Globus pallidus (tissue), 1 donor: ENCODE measurements around the gene RPP40.
"Not testable (repeated sequence)": the region's sequence is repeated elsewhere in the genome, so short reads cannot be mapped to it uniquely, and the experiment has no call there.

ENCODE experiments used
- DNase-seq: peaks from one replicate; pipeline ENCODE4 v3.0.0-alpha.2; 2015; ENCODE audit warnings: low spot score

The RPP40 gene

DNA sequence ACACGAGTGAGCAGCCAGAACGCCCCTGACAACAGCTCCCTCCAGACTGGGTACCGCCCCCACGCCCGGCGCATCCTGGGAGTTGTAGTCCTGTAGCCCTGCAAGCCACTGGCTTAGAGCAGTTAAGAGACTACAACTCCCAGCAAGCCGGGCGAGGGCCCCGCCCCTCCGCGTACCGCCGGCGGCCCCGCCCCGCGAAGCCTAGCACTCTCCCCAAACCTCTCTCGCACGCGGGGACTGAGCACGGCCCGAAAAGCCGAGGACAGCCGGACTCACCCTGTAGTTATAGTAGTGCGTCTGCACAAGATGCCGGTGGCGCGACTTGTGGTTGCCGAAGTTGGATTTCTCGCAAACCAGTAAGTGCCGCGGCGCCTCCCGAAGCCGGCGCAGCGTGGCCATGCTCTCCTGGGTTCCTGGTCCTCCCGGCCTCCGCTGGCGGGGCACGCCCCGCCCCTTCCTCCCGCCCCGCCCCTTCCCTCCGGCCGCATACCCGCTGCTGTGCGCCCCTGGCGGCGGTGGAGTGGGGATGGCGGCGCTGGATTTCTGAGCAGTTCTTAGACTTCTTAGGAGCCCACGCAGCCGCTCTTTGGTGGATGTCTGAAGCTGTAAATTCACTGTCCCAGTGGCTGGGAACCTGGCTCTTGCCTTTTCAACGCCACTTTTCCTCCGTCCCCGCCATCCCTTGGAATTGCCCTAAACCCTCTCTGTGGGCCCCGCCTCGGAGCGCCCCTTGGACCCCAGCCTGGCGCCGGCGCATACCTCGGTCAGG is at the start of gene RPP40:
Gene RPP40 (minus strand): TSS at position 434 of the 769 bp plus-strand sequence. CDS start 35 bp downstream, at position 399.
- peak; percentile 95 for DNase-seq

DNA sequence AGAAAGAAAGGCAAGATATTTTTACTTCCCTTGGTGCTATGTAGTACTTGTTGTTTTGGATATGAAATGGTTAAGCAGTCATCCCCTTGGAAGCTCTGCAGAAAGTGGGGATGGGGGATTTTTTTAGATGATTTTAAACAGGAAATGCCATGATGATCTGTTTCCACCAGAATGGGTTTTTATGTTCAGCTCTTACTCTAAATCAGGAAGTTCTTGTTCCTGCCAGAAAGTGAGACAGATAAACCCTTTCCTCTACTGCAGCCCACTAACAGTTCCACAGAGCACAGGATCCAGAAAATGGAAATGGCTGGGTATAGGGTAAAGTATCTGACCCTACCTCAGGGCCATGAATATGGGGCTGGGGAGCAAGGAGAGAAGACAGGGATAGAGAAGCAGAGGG is 49.2 kb upstream of the RPP40 start:
- no peak for DNase-seq

- DNase-seq: no peak
Measured at GRCh38 chr6:5051394-5051793, 47.6 kb upstream of the RPP40 start.

- no peak for DNase-seq
Measured at GRCh38 chr6:5050009-5050408, 46.2 kb upstream of the RPP40 start.

- DNase-seq: no peak
Measured at GRCh38 chr6:5046430-5046829, 42.6 kb upstream of the RPP40 start.

DNA sequence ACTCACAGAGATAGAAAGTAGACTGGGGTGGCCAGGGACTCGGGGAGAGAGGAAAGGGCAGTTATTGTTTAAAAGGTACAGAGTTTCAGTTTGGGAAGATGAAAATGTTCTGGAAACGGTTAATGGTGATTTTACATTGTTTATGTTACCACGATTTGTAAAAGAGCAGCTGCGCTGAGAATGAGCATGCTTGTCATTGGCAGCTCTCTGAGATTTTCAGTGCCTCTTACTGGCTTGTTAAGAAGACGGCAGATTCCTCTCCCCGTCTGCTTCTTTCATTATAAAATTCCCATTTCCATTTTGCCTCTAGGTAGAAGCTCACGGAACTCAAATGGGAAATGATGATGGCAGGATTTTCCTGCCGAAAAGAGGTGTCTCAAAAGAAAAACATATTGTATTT is 41.6 kb upstream of the RPP40 start:
- no peak for DNase-seq

- DNase-seq: no peak
Measured at GRCh38 chr6:5044866-5045265, 41.0 kb upstream of the RPP40 start.

DNA sequence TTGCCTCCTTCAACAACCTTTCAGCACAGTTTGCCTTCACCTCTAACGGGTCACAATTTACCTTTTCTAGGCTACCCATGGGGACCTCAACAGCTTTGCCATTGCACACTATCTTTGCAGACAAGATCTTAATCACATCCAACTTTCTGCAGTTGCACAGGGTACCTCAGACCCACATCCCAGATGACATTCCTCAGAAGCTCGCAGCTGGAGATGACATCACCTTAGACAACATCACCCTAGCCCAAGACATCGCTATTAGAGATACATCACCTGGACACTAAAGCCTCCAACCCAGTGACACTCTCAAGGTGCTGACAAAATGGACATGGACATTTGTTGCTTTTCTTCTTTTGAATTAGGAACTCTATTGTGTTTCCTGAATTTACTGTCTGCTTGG is 38.6 kb upstream of the RPP40 start:
- DNase-seq: no peak

DNA sequence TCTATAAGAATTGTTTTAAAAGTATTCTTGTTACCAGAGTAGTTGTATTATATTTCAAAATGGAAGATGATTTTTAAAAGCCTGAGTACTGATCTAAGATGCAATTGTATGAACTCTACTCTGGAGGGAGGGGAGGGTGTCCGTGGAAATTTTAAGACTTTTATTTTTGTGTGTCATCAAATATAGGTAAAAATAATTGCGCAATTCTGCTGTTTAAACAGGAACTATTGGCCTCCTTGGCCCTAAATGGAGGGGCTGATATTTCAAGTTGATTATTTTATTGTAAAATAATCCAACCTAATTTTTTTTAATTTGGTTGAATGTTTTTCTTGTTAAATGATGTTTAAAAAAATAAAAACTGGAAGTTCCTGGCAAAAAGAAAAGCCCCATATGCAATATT is 38.1 kb upstream of the RPP40 start:
- DNase-seq: no peak

GRCh38 chr6:5036269-5036668 is 32.4 kb upstream of the RPP40 start:
- no peak for DNase-seq

DNA sequence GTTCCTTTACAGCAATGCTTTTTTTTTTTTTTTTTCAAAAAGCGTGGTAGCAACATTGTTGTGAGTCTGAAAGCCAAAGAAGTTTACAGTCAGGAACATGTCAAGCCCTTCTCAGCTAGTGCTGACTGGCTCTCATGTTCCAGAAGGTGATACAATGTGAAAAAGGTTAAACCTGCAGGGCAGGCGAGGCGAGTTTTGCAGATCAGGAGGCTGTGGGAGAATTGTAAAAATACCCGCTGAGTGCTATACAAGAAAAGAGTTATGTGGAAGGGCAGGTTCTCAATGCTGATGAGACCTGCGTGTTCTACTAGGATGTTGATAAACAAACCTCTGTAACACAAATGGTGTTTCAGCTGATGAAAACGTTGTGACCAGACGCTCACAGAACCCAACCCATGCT is 30.9 kb upstream of the RPP40 start:
- no peak for DNase-seq

GRCh38 chr6:5034328-5034727 is 30.5 kb upstream of the RPP40 start:
- DNase-seq: no peak

GRCh38 chr6:5033214-5033904 is 29.5 kb upstream of the RPP40 start:
- not testable (repeated sequence) for DNase-seq

GRCh38 chr6:5032706-5033105 is 28.9 kb upstream of the RPP40 start:
- DNase-seq: not testable (repeated sequence)

DNA sequence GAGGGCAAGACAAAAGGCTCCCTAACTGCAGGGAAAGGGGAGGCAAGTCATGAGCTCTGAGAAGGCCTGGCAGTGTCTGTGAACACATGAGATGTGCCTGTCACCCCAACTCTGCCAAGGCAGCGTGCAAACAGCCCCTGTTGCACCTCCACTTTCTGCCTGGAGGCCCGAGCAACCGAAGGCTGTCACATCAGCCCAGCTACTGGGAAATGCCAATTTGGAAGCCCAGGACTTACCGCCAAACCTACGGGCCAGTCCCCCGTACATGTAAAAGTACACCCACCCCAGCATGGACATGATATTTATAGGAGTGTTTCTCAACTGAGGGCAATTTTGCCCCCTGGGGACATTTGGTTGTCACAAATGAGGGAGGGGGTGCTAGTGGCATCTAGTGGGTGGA is 27.3 kb upstream of the RPP40 start:
- no peak for DNase-seq

- peak; percentile 75 for DNase-seq
Measured at GRCh38 chr6:5030596-5031136, 26.8 kb upstream of the RPP40 start.

- no peak for DNase-seq
Measured at GRCh38 chr6:5029609-5030008, 25.8 kb upstream of the RPP40 start.

- DNase-seq: no peak
Measured at GRCh38 chr6:5028921-5029320, 25.1 kb upstream of the RPP40 start.

- DNase-seq: no peak
Measured at GRCh38 chr6:5028301-5028700, 24.5 kb upstream of the RPP40 start.

DNA sequence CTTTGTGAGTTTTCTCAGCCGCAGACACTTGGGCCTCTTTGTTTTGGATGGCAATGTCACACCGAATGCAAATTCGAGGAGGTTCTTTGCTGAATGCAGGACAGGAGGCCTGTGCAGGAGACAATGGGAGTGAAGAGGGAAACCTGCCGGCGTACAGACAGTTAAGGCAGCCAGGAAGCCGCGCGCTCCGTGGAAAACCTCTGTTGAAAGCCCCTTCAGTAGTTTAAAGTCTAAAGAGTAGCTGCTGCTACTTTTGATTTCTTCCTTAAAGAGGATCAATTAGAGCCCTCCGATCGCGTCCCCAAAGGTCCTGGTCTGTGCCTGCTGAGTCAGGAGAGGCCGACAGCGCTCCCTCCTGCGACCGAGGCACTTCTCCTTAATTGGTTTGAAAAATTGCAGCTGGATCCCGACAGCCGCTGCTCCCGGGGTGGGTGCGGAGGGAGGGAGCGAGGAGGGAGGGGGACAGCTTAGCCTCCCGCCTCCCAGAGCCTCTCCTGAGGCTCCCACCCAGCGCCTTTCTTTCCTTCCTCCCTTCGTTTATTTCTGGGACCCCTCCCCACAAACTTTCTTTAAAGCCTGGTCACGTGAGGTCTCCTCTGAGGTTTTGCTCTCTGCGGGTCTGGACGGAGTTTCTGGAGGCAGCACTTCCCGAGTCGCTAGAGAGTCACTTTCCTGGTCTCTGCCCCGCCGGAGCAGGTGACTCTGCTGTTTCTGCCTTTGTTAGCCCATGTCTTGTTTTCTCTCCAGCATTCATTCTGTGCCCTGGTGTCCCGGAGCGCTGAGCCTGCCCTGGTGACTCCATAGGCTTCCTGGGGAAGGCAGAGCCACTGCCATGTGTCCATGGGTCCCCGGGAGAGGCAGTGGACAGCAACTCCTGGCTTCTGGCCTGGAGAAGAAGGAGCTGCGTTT is 22.3 kb upstream of the RPP40 start:
- DNase-seq: peak; percentile 42

DNA sequence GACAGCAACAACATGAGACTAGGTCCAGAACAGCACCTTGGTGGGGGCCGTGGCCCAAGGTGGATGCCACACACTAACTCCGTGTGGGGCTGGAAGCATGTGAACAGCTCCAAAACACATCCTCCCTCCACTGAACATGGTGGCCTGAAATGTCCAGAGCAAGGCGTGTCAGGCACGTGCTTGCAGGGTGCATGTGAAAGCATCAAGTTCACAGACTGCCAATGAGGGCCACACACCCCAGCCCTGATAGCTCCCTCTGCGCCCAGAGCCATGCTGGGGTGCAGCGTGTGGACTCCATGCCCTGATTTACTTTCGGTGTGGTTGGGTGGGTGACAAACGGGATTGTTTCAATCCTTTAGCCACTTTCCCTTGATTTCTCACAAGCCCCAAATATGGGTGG is 20.1 kb upstream of the RPP40 start:
- DNase-seq: no peak

DNA sequence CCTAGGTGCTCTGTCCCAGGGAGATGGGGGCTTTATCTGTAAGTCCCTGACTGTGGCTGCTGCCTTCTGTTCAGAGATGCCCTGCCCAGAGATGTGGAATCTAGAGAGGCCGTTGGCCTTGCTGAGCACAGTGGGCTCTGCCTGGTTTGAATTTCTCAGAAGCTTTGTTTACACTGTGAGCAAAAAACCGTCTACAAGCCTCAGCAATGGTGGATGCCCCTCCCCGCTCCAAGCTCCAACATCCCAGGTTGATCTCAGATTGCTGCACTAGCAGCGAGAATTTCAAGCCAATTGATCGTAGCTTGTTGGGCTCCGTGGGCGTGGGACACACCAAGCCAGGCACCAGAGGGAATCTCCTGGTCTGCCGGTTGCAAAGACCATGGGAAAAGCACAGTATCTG is 16.3 kb upstream of the RPP40 start:
- DNase-seq: no peak
